Astrocyte (in vitro differentiated cells and primary cell): ENCODE measurements around the gene FOXD4.
A peak's percentile ranks its signal among the peaks of the same experiment; 100 is the strongest.
"Not testable (repeated sequence)": the region's sequence is repeated elsewhere in the genome, so short reads cannot be mapped to it uniquely, and the experiment has no call there.

Experiments
- EZH2 ChIP-seq: IDR thresholded peaks from 2 replicates; pipeline ENCODE4 v1.6.1; 2012; ENCODE audit warnings: mild to moderate bottlenecking, low read length, inconsistent platforms; ENCODE audit not compliant: insufficient read depth
- TF ChIP-seq, protein P1 (sequence below): IDR thresholded peaks from 2 replicates; pipeline ENCODE4 v1.5.1; 2011; ENCODE audit warnings: low read depth, mild to moderate bottlenecking, inconsistent platforms, low read length, moderate library complexity; ENCODE audit not compliant: insufficient read depth

DNA sequence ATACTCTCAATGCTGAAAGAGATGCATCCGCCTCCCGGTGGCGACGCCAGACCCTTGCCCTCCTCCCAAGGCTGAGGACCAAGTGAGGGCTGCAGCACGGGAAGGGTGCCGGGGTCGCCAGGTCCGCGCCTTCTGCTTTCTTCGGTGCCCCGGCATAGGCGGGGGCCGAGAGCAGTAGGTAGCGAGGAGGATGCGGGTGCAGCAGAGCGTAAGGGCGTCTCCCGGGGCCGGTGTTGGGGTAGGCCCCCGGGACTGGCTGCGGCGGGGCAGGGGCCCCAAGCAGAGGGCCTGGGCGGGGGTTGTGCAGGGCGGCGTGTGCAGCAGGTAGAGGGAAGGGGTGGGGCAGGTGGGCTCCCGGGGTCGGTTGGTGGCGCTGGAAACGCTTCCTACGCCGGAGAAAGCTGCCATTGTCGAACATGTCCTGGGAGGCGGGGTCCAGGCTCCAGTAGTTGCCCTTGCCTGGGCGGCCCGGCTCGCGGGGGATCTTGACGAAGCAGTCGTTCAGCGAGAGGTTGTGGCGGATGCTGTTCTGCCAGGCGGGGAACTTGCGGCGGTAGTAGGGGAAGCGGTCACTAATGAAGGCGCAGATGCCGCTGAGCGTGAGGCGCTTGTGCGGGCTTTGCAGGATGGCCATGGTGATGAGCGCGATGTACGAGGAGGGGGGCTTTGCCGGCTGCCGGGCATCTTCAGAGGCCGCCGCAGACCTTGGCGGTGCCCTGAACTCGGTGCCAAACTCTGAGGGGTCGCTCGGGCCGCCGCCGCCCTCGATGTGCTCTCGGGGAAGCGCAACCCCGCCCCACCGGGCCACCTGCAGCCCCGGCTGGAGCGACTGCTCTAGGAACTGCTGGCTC lies 848 bp downstream of the FOXD4 start:
- TF ChIP-seq EZH2 = peak; percentile 58
- TF ChIP-seq, protein P1, sequence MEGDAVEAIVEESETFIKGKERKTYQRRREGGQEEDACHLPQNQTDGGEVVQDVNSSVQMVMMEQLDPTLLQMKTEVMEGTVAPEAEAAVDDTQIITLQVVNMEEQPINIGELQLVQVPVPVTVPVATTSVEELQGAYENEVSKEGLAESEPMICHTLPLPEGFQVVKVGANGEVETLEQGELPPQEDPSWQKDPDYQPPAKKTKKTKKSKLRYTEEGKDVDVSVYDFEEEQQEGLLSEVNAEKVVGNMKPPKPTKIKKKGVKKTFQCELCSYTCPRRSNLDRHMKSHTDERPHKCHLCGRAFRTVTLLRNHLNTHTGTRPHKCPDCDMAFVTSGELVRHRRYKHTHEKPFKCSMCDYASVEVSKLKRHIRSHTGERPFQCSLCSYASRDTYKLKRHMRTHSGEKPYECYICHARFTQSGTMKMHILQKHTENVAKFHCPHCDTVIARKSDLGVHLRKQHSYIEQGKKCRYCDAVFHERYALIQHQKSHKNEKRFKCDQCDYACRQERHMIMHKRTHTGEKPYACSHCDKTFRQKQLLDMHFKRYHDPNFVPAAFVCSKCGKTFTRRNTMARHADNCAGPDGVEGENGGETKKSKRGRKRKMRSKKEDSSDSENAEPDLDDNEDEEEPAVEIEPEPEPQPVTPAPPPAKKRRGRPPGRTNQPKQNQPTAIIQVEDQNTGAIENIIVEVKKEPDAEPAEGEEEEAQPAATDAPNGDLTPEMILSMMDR = not testable (repeated sequence)
